K562 (cell line): ENCODE data around the gene CCDC33. TPM values are rescaled to one million over a fixed set of nuclear protein-coding genes. Genes with fewer than 3 reads are reported as not detected.

ENCODE experiments used
- ATAC-seq: fragments of 200-7000 bp; cut with Tn5 transposase; 3 replicates; pipeline ENCODE4 v1.9.1; 2020; ENCODE audit warnings: moderate library complexity
- BruUV-seq: library from RNA; stranded (reverse); fragments of 400-500 nt; replicated peaks from 2 replicates; lab custom pipeline; 2021; lab: Mats Ljungman, UMichigan
- CTCF ChIA-PET: fragments of 300-600 bp; formaldehyde crosslinking; extraction: SDS; loops from one replicate; lab custom pipeline; 2021; ENCODE audit warnings: low intra/inter-chr PET ratio; lab: Yijun Ruan, JAX
- POLR2A ChIA-PET: fragments of 300-600, 350-650 bp; sonication (Branson Sonifier 250); formaldehyde crosslinking; extraction: SDS; loops from one replicate; lab custom pipeline; 2021; ENCODE audit warnings: antibody characterized with exemption, inconsistent platforms; lab: Yijun Ruan, JAX
- DNase-seq, 4 experiments: peaks; one replicate each; pipeline versions ENCODE4 v3.0.0 to v3.0.0-alpha.2; 2011 to 2018; ENCODE audit warnings: low spot score in 3 of 4, mixed read lengths in 3 of 4; ENCODE audit errors: extremely low read depth in 1 of 4
- FAIRE-seq: peaks from 2 replicates; lab custom pipeline; 2011; peaks lifted over from hg19 to GRCh38; lab: Jason Lieb, UNC
- H2AFZ ChIP-seq: 2 replicates; pipeline ENCODE4 v1.6.0; 2011; ENCODE audit warnings: low read depth, low read length, control low read depth, inconsistent platforms
- H3K27ac ChIP-seq: fragments of 200-600 bp; 3 replicates; pipeline ENCODE4 v1.8.0; 2011; ENCODE audit warnings: low read depth, mild to moderate bottlenecking, control low read depth, inconsistent platforms, low read length, moderate library complexity, mixed read lengths; ENCODE audit errors: extremely low read depth
- H3K27me3 ChIP-seq, 2 experiments: fragments of 300-600 bp in 1 of 2; 2 replicates in 1 of 2; 3 replicates in 1 of 2; pipeline versions ENCODE4 v1.6.0 to v1.8.0; 2011; ENCODE audit warnings: inconsistent platforms in 2 of 2, low read length in 2 of 2, mild to moderate bottlenecking in 1 of 2, mixed read lengths in 1 of 2, moderate library complexity in 1 of 2; ENCODE audit not compliant: control insufficient read depth in 2 of 2, insufficient read depth in 2 of 2
- H3K36me3 ChIP-seq: fragments of 300-600 bp; 3 replicates; pipeline ENCODE4 v1.8.0; 2011; ENCODE audit warnings: mild to moderate bottlenecking, low read length, inconsistent platforms; ENCODE audit not compliant: control insufficient read depth, insufficient read depth
- H3K4me1 ChIP-seq, 2 experiments: fragments of 200-600 bp in 1 of 2; replicated peaks in 1 of 2; 2 replicates in 1 of 2; 3 replicates in 1 of 2; pipeline versions ENCODE4 v1.5.1 to v1.8.0; 2011; ENCODE audit warnings: inconsistent platforms in 2 of 2, low read length in 2 of 2, mild to moderate bottlenecking in 1 of 2, mixed read lengths in 1 of 2, moderate library complexity in 1 of 2; ENCODE audit not compliant: control insufficient read depth in 2 of 2, insufficient read depth in 2 of 2
- H3K4me2 ChIP-seq: 2 replicates; pipeline ENCODE4 v1.6.1; 2011; ENCODE audit warnings: low read length, control low read depth, inconsistent platforms, mixed read lengths; ENCODE audit not compliant: insufficient read depth
- H3K4me3 ChIP-seq: fragments of 200-600 bp; sonication (generic), shearing (Covaris generic); 2 replicates; pipeline ENCODE4 v1.5.1; 2016; ENCODE audit warnings: control low read depth, inconsistent platforms
- H3K79me2 ChIP-seq: fragments of 200-600 bp; 3 replicates; pipeline ENCODE4 v1.8.0; 2011; ENCODE audit warnings: low read length, inconsistent platforms; ENCODE audit not compliant: control insufficient read depth, insufficient read depth
- H3K9ac ChIP-seq, 2 experiments: 2 replicates each; pipeline versions ENCODE4 v1.6.0 to v1.6.1; 2011; ENCODE audit warnings: low read depth in 2 of 2, low read length in 2 of 2, control low read depth in 1 of 2, inconsistent platforms in 1 of 2, mild to moderate bottlenecking in 1 of 2, mixed read lengths in 1 of 2; ENCODE audit not compliant: insufficient read depth in 1 of 2
- H3K9me1 ChIP-seq: one replicate; pipeline ENCODE4 v1.6.0; 2011; ENCODE audit warnings: inconsistent platforms, mild to moderate bottlenecking, low read length, moderate library complexity; ENCODE audit not compliant: control insufficient read depth, insufficient read depth
- H3K9me3 ChIP-seq: replicated peaks from 2 replicates; pipeline ENCODE4 v1.5.1; 2011; ENCODE audit warnings: low read depth, low read length, inconsistent platforms; ENCODE audit not compliant: control insufficient read depth, insufficient read depth
- H4K20me1 ChIP-seq: replicated peaks from 2 replicates; pipeline ENCODE4 v1.6.1; 2011; ENCODE audit warnings: low read length, inconsistent platforms, mixed read lengths; ENCODE audit not compliant: control insufficient read depth, insufficient read depth
- ARID1B ChIP-seq: fragments of 450-650 bp; IDR thresholded peaks from 2 replicates; pipeline ENCODE4 v1.6.1; 2016; ENCODE audit warnings: antibody characterized with exemption, mild to moderate bottlenecking, inconsistent platforms
- ARID3A ChIP-seq: IDR thresholded peaks from 2 replicates; pipeline ENCODE4 v1.6.1; 2012; ENCODE audit warnings: low read depth, low read length, improper control_type of control experiment, borderline replicate concordance
- BMI1 ChIP-seq: fragments of 150-350 bp; IDR thresholded peaks from 2 replicates; pipeline ENCODE4 v1.6.1; 2014; ENCODE audit warnings: low read length
- CEBPG ChIP-seq, 3 experiments: fragments of 200-800 bp in 1 of 3; sonication (Bioruptor generic) in 1 of 3; sonication (generic) in 1 of 3; formaldehyde crosslinking in 1 of 3; IDR thresholded peaks in 2 of 3; conservative IDR thresholded peaks in 1 of 3; 2 replicates each; pipeline versions ENCODE4 v1.6.1 to v1.8.0; 2016 to 2022; ENCODE audit warnings: missing compliant biosample characterization in 2 of 3, missing genetic modification characterization in 2 of 3, mild to moderate bottlenecking in 1 of 3, missing genetic modification reagents in 1 of 3
- HNRNPLL ChIP-seq: fragments of 200-400 bp; formaldehyde crosslinking; IDR thresholded peaks from 2 replicates; pipeline ENCODE4 v1.6.1; 2017; ENCODE audit warnings: low read length, low read depth, mild to moderate bottlenecking; ENCODE audit not compliant: poor library complexity, severe bottlenecking
- HOMEZ ChIP-seq: fragments of 250-450 bp; sonication (Bioruptor Pico); IDR thresholded peaks from 2 replicates; pipeline ENCODE4 v1.4.0; 2020; ENCODE audit warnings: mild to moderate bottlenecking, moderate library complexity
- MBD2 ChIP-seq: sonication (generic); IDR thresholded peaks from 2 replicates; pipeline ENCODE4 v1.6.1; 2016; ENCODE audit warnings: low read depth, borderline replicate concordance
- MEF2A ChIP-seq: IDR thresholded peaks from 2 replicates; pipeline ENCODE4 v1.6.1; 2011; ENCODE audit warnings: low read depth, mild to moderate bottlenecking, low read length, moderate library complexity; ENCODE audit not compliant: control insufficient read depth
- NRF1 ChIP-seq, 2 experiments: fragments of 450-650 bp; IDR thresholded peaks in 1 of 2; conservative IDR thresholded peaks in 1 of 2; 2 replicates each; pipeline ENCODE4 v1.6.1; 2014; ENCODE audit warnings: mild to moderate bottlenecking in 2 of 2
- PCBP2 ChIP-seq: fragments of 200-400 bp; formaldehyde crosslinking; IDR thresholded peaks from 2 replicates; pipeline ENCODE4 v1.6.1; 2018; ENCODE audit warnings: low read length, low read depth, mild to moderate bottlenecking, moderate library complexity; ENCODE audit not compliant: poor library complexity, severe bottlenecking
- RUNX1 ChIP-seq: sonication (generic); IDR thresholded peaks from 2 replicates; pipeline ENCODE4 v1.6.1; 2016; ENCODE audit warnings: antibody characterized with exemption, low read depth
- ZNF143 ChIP-seq: sonication (generic); formaldehyde crosslinking; IDR thresholded peaks from 2 replicates; pipeline ENCODE4 v1.9.0; 2022; ENCODE audit warnings: mild to moderate bottlenecking, missing genetic modification reagents
- ZNF311 ChIP-seq: fragments of 250-450 bp; sonication (Bioruptor Pico); IDR thresholded peaks from 2 replicates; pipeline ENCODE4 v1.4.0; 2020; ENCODE audit warnings: mild to moderate bottlenecking, moderate library complexity
- ZNF449 ChIP-seq: fragments of 250-450 bp; sonication (Bioruptor Pico); IDR thresholded peaks from 2 replicates; pipeline ENCODE4 v1.8.0; 2022; ENCODE audit warnings: moderate library complexity, mild to moderate bottlenecking, inconsistent platforms
- WGBS: fragments of 100-300 bp; shearing (Covaris generic); methylation state at CpG from one replicate; pipeline ENCODE4 v1.1.6; 2016; ENCODE audit warnings: low coverage, mixed read lengths; ENCODE audit not compliant: insufficient coverage; ENCODE audit errors: missing lambda C conversion rate; 5-methylcytosine and 5-hydroxymethylcytosine counted together
- in situ Hi-C: fragments of 300-500 bp; cut with MboI; formaldehyde crosslinking; loops from 4 replicates; pipeline ENCODE4 v1.15.0; 2018; ENCODE audit warnings: inconsistent platforms, mixed read lengths
- intact Hi-C: fragments of 100-400 bp; cut with micrococcal nuclease; formaldehyde crosslinking; loops from 2 replicates; pipeline ENCODE4 v1.14.2; 2022
- polyA plus RNA-seq, 8 experiments: library from polyadenylated mRNA; depleted of rRNA in 4 of 8; stranded (reverse) in 5 of 8; unstranded in 3 of 8; fragments of >200 nt; fragmentation: Nextera tagmentation in 2 of 8; fragmentation: Illumina TruSeq in 1 of 8; extraction: Ambion mirVana in 2 of 8; extraction: Trizol in 1 of 8; gene quantifications; 2 replicates each; pipeline versions ENCODE4 v1.2.1 to v1.2.3, GENCODE V29; 2011 to 2014; ENCODE audit warnings: inconsistent platforms in 1 of 8, missing spikeins in 1 of 8
- total RNA-seq, 7 experiments: library from RNA; depleted of rRNA in 6 of 7; stranded (reverse); fragments of >200 nt in 6 of 7; fragmentation: Illumina TruSeq in 2 of 7; extraction: Trizol in 2 of 7; gene quantifications; 2 replicates each; pipeline versions ENCODE4 v1.2.1 to v1.2.3, GENCODE V29; 2011 to 2021; ENCODE audit warnings: low replicate concordance in 1 of 7

Gene CCDC33
- total and polyA plus RNA-seq, 9 of the 15 experiments (the other 6 are each of a cell fraction or from before 2014, with no cell fraction given) = 0.08 to 1.1 (median 0.15) TPM; not detected in 4

GRCh38 chr15:74338676-74339075 is 102.5 kb downstream of the CCDC33 start:
- Histone ChIP-seq H3K9ac (no peak overlapping the region), H3K9me3 (no peaks in the 10 kb centered on the region), H3K27me3 (peaks cover 20 to 85% of the 10 kb centered on the region in 2 experiments), H2AFZ (no peak overlapping the region), H3K27ac (no peak overlapping the region), H3K79me2 (no peaks in the 10 kb centered on the region), H4K20me1 (peaks cover 9% of the 10 kb centered on the region), H3K4me3 (no peak overlapping the region), H3K9me1 (peaks cover 2% of the 10 kb centered on the region), H3K4me1 (peaks cover 0 to 5% of the 10 kb centered on the region in 2 experiments; a peak in 2 of 5 replicates), H3K36me3 (no peaks in the 10 kb centered on the region), H3K4me2 (no peak overlapping the region)
- in situ Hi-C loops (loop anchor here (25.0 kb wide), 1 partner anchor 949 kb away; the partner anchor contains the start of gene GOLGA6D), intact Hi-C loops (no loop called here)
- DNase-seq (no peak), ATAC-seq (no peak), FAIRE-seq (no peak)
- TF ChIP-seq ARID1B (no peak), CEBPG (CRISPR knock-in tag; IDR thresholded peaks at IDR 0.05) (no peak), CEBPG (tag; conservative IDR thresholded peaks at IDR 0.05 in 1 of 2, IDR thresholded peaks at IDR 0.05 in 1 of 2) (no peak), ZNF143 (CRISPR knock-in tag) (no peak), HOMEZ (CRISPR knock-in tag) (no peak), MBD2 (no peak), BMI1 (no peak), PCBP2 (no peak), RUNX1 (no peak), NRF1 (conservative IDR thresholded peaks at IDR 0.05 in 1 of 2, IDR thresholded peaks at IDR 0.05 in 1 of 2) (no peak), MEF2A (no peak), ZNF311 (CRISPR knock-in tag) (no peak), ZNF449 (CRISPR knock-in tag) (no peak), HNRNPLL (no peak), ARID3A (no peak)
- ChIA-PET POLR2A (no interaction called here), CTCF (no interaction called here)
- BruUV-seq = no TSS peak
- WGBS = 3% methylated on average over 5 of the region's 5 CpGs
